Activated CD4-positive, alpha-beta T cell treated with anti-CD3 and anti-CD28 coated beads, Interleukin-2, amount 50 U/mL, for 16 hours (primary cell): ENCODE data around the gene TMEM179B.
A peak's percentile ranks its signal among the peaks of the same experiment; 100 is the strongest.
"Not testable (repeated sequence)": the region's sequence is repeated elsewhere in the genome, so short reads cannot be mapped to it uniquely, and the experiment has no call there.

Source experiments
- DNase-seq: peaks from one replicate; pipeline ENCODE4 v3.0.0-alpha.2; 2020

The TMEM179B gene

GRCh38 chr11:62789576-62789975 lies 2.4 kb downstream of the TMEM179B start:
- DNase-seq, result no peak

DNA sequence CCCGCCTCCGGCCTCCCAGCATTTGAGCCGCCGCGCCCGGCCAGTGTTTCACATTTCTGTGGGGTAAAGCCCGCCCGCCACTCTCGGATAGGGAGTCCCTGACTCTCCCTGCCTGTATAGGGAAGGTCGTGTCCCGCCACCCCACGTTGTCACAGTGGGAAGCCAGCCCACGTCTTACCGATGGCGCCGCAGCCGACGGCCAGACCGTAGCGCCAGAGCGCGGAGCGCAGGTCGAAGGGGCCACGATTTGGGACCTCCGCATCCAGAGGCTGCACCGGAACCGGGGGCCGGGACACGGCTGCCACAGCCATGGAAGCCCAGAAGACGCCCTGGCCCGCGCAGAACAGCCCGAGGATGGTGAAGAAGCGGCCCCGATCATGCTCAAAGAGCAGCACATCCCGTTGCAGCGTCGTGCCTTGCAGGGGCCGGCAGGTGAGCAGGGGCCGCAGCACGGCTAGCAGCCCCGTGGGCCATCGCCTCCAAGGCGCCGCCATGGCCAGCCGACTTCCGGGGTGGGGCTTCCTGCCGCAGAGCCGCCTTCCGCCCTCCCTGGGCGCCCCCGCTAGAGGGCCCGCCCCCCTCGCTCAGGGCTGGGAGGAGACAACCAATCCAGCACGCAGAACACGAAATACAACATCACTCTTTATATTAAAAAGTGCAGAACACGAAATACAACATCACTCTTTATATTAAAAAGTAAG lies 4.4 kb downstream of the TMEM179B start, which contains the start of gene TMEM223:
TSS of gene TMEM223 (minus strand) at position 506 of the 701 bp plus-strand sequence. CDS start at position 494, 12 bp downstream.
- peak; percentile 91 for DNase-seq

DNA sequence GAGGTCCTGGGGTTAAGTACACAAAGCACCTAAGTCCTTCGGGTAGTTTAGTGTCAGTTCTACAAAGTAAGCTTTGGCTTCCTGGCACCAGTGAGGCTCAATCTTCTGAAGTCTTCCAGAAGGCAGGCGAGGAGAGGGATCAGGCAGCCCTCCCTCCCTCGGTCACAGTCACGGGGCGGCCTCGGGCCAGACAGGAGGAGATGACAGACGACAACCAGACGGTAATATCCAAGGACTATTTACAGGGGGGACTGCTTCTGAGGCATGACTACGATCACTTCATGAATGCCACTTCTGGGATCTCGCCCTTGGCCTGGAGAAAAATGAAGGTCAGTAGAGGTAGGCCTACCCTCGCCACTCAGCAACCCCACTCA lies 5.0 kb downstream of the TMEM179B start:
- no peak for DNase-seq

GRCh38 chr11:62794201-62794775 lies 7.1 kb downstream of the TMEM179B start:
- DNase-seq, result no peak

- no peak for DNase-seq
These were observed 9.1 kb downstream of the TMEM179B start for GRCh38 chr11:62796281-62796680.

- DNase-seq, result no peak
These were observed 12.3 kb downstream of the TMEM179B start for GRCh38 chr11:62799486-62799885.

DNA sequence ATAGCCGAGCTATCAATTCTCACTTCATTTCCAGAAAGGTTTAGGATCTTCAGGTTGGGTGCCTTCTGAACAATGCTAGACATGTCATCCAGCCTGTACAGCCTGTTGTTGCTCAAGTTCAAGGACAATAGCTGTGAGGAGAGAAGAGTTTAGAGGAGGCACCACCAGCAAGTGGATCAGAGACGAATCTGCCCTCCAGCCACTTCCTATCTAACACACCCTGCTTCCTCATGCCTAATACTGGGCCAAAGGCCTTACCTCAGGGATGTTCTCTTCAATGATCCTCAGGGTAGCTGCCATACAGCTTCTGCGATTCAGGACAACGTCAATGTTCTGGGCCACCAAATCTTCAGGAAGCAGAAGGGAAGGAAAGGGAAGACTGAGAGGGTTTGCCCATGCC lies 13.9 kb downstream of the TMEM179B start:
- no peak for DNase-seq

DNA sequence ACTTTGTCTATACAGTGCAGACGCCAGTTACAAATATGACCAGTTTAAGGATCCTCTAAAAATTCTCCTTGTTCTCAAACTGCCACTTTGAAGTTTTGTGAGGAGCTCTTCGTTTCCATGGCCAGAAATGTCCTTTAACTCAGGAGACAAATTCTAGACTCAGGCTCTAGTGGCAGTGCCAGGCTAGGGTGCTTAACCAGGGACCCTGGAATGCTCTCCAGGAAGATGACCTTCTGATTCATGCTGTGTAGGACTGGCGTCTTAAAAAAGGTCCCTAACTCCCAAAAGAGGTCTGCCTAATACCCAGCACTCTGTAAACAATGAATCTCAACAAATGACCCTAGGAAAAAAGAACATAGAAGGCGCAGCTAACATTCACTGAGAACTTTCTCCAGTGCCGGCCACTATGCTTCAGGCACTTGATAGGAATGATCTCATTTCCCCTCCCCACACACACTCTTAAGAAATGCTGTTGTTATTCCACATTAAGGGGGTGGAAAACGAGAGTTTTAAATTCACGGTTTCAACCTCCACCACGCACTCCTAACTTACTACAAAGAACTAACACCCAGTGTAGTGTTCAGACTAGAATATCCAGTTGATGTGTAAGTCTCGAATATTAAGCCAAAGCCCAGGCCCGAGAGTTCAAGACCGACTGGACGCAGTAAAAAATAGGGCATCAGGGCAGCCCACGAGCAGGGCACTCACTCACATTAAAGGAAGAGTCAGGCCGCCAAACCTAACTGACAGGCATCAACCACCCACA lies 17.3 kb downstream of the TMEM179B start:
- no peak for DNase-seq

GRCh38 chr11:62805076-62805892 lies 18.1 kb downstream of the TMEM179B start, which contains the start of gene NXF1:
NXF1 (minus strand) TSS chr11:62805440; CDS start chr11:62805356, 84 bp downstream.
- DNase-seq, result peak; percentile 96

DNA sequence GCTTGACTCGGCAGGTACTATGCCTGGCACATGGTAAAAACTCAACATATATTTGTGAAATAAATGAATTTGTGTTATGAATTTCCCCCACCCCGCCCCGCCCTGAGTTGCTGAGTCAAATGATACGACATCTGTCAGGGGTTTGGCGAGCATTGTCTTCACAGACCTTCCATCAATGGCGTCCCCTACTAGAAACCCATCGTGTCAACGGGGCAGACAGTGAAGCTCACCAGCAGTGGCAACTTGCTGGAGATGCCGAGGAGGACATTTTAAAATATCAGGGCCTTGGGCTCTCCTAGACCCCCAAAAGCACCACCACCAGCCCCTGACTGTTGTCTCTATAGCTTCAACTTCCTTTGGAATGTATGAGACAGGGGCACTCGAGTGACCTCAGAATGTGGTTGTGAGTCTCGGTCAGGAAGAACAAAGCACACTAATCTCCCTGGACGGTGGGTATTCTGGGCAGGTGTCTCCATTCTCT lies 18.8 kb downstream of the TMEM179B start:
- peak; percentile 41 for DNase-seq

- DNase-seq, result no peak
These were observed 19.5 kb downstream of the TMEM179B start for GRCh38 chr11:62806611-62807121.

- DNase-seq, result no peak
These were observed 23.5 kb downstream of the TMEM179B start for GRCh38 chr11:62810748-62811147.

DNA sequence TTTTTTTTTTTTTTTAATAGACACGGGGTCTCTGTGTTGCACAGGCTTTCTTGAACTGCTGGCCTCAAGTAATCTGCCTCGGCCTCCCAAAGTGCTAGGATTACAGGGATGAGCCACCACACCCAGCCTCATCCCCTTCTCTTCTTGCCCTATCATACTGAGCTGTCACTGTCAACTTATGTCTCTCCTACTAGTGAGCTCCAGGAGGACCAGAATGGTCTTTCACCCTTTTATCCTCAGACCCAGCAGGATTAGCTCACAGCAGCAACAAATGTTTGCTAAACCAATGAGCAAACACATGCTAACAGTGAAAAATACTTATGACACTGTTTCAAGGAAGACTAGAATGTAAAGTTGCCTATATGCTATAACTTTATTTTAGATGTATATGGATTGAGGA lies 24.5 kb downstream of the TMEM179B start:
- no peak for DNase-seq

DNA sequence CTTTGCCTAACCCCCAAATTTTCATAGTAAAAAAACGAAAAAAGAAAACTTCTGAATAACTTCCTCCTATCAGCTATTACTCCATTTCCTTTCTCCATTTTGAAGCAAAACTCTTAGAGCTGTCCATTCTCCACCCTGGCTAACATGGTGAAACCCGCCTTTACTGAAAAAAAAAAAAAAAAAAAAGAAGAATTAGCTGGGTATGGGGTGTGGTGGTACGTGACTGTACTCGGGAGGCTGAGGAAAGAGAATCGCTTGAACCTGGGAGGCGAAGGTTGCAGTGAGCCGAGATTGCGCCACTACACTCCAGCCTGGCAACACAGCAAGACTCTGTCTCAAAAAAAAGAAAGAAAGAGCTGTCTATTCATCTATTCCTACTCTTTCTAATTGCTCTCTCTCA lies 29.4 kb downstream of the TMEM179B start:
- DNase-seq, result no peak

DNA sequence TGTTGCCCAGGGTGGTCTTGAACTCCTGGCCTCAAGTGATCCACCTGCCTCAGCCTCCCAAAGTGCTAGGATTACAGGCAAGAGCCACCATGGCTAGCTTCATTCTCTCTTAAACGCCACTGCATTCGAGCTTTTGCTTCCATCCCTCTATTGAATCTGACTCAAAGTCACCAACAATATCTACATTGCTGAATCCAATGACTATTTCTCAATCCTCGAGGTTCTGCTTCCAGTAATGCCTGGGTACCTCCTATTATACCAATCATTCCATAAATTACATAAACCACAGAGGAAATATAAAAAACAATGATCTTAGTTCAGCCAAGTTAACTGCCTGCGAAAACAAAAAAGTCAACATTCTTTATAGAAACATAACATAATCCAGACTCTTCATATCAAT lies 29.9 kb downstream of the TMEM179B start:
- no peak for DNase-seq

DNA sequence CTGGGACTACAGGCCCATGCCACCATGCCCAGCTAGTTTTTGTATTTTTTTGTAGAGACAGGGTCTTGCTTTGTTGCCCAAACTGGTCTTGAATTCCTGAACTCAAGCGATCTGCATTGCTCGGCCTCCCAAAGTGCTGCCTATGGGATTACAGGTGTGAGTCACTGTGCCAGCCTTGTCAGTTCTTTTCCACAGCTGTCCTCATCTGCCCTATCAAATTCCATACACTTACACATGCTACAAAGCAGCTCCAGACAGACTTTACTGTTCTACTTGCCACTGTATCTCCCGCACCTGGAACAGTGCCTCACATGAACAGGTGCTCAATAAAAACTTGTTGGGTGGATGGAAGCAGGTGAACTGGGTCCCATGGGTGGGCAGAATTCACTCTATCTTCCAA lies 36.5 kb downstream of the TMEM179B start:
- DNase-seq, result no peak

GRCh38 chr11:62828130-62828529 lies 40.9 kb downstream of the TMEM179B start:
- DNase-seq, result not testable (repeated sequence)

DNA sequence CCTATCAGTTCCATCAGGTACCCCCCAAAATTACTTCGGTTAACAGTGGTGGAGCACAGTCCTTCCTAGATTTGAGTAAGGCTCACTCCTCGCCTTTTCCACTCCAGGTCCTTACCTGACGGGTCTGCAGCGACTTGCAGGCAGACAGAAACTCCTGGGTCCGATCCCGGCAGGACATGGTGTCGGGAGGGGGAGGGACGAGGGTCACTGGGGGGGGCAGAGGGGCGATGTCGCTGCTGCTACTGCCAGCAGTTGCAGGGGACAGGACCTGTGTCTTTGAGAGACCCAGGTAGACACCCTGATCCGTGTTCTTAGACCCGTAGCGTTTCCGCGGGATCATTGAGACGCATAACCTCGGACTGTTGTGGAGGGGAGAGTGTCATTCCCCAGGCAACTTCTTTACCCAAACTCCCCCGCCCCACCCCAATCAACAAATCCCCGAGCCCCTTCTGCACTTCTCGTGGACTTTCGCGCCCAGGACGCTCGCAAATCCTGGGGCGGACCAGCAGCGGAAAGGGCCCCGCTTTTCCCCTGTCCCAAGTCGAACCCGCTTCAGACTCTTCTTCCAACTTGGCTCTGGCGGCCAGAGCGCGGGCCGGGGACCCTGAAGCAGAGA lies 43.8 kb downstream of the TMEM179B start:
- no peak for DNase-seq

- peak; percentile 99 for DNase-seq
These were observed 44.5 kb downstream of the TMEM179B start, which contains the start of gene STX5 for GRCh38 chr11:62831520-62832335. STX5 (minus strand) TSS chr11:62832051; CDS start chr11:62831243, 808 bp downstream.

DNA sequence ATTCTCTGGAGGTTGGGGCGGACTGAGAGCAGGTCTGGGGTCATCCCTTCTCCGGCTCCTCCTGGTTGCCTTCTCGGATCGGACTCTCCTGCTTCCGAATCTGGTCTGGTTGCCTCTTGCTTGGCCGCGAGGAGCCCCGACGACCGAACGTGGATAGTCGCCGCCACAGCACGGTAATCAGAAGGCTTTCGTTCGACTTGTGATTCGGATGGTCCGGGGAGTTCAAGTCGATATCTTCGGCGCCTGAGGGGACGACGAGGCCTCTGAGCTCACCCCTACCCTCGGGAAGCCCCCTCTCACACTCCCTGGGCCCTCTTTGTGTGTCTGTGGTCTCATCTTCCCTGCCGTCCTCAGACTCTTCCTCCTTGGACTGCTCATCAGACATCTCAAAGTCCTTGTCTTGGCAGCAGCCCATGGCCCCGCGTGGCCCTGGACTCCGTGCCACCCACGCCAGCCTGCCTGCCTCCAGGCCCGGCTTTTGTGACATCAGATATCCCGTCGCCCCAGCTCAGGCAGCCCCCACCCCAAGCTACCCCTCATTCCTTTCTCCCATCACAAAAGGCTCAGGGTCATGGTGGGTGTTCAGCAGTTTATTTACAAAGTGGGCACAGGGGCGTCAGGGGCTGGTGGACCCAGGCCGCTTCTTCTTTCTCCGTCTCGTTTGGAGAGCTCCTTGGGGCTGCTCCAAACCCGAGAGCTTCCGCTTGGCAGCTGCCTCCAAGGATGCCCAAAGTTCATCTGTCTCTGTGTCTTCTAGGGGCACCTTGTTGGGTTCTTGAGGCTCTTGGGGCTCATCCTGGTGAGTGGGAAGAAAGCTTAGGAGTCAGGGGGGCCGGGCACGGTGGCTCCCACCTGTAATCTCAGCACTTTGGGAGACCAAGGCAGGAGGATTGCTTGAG lies 45.4 kb downstream of the TMEM179B start, which contains the start of gene TEX54:
TSS of gene TEX54 (minus strand) at position 506 of the 899 bp plus-strand sequence.
- DNase-seq, result no peak
